H1 (cell line): ENCODE data around the gene EPB41L2. TPM values are rescaled to one million over a fixed set of nuclear protein-coding genes. Genes with fewer than 3 reads are reported as not detected.

Source experiments
- polyA plus RNA-seq, 7 experiments: library from polyadenylated mRNA; depleted of rRNA in 3 of 7; stranded (reverse) in 5 of 7; unstranded in 2 of 7; fragments of >200 nt in 5 of 7; fragments of 200-250 nt in 2 of 7; gene quantifications; 1 replicate in 5 of 7; 2 replicates in 1 of 7; 4 replicates in 1 of 7; pipeline versions ENCODE4 v1.2.1 to v1.2.3, GENCODE V29; 2011 to 2013; ENCODE audit warnings: missing spikeins in 2 of 7, mixed read lengths in 2 of 7
- total RNA-seq: library from RNA; stranded (reverse); fragmentation: NEBNext Ultra II Directional; extraction: Animal tissue kit (Norgen Biotek cat#: 25700); gene quantifications from 2 replicates; pipeline ENCODE4 v1.2.1, GENCODE V29; 2021
- TF ChIP-seq, protein P1 (sequence below), 3 experiments: IDR thresholded peaks; 1 replicate in 2 of 3; 2 replicates in 1 of 3; pipeline versions ENCODE4 v1.5.1 to v1.6.1; 2011; ENCODE audit warnings: low read length in 3 of 3, mild to moderate bottlenecking in 3 of 3, inconsistent platforms in 2 of 3, low read depth in 1 of 3, moderate library complexity in 1 of 3; ENCODE audit not compliant: insufficient read depth in 1 of 3; ENCODE audit errors: control extremely low read depth in 1 of 3

The EPB41L2 gene
- total and polyA plus RNA-seq, 2 of the 8 experiments (the other 6 are each of a cell fraction or from before 2014, with no cell fraction given): 22.5 to 123 TPM

DNA sequence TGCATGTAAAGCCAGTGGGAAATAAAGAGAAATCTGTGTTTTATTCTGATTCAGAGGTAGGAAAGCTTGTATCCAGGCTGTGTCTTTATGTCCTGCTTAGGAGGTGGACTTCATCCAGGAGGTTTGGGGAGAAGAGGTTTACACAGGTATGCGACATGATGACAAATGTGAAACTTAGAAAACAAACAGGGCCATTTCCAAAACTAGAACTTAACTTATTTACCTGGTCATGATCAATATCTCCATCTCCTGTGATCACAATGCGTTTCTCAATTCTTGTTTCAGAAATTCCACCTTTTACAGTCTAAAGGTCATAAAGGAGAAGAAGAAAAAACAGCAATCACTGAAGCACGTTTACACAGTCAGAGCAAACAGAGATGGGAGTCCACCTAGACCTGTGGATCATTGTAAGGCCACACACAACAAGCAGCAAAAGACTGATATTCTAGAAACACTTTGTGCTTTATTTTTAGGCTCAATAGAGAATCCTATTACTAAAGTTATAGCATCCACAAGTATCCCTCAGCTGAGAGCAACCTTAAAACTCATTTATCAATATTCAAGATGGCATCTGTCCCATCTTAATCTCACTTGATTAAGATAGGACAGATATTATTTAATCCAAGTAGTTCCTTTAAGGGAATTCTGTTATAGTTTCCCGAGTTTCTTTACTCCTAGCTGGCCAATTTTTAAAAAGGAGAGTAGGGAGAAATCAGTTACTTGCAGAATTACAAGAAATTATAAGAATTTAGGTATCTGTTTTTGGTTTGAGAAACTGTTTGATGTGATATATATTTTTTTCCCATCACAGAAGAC lies 199.4 kb downstream of the EPB41L2 start (continued):
- TF ChIP-seq, protein P1, sequence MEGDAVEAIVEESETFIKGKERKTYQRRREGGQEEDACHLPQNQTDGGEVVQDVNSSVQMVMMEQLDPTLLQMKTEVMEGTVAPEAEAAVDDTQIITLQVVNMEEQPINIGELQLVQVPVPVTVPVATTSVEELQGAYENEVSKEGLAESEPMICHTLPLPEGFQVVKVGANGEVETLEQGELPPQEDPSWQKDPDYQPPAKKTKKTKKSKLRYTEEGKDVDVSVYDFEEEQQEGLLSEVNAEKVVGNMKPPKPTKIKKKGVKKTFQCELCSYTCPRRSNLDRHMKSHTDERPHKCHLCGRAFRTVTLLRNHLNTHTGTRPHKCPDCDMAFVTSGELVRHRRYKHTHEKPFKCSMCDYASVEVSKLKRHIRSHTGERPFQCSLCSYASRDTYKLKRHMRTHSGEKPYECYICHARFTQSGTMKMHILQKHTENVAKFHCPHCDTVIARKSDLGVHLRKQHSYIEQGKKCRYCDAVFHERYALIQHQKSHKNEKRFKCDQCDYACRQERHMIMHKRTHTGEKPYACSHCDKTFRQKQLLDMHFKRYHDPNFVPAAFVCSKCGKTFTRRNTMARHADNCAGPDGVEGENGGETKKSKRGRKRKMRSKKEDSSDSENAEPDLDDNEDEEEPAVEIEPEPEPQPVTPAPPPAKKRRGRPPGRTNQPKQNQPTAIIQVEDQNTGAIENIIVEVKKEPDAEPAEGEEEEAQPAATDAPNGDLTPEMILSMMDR (IDR thresholded peaks at IDR 0.05; ENCODE audit: control extremely low read depth in 1 of 3, insufficient read depth in 1 of 3, low read depth in 1 of 3, low read length in 3 of 3): no peak
